K562 (cell line): ENCODE measurements around the gene MICU1. TPM values are rescaled to one million over a fixed set of nuclear protein-coding genes. Genes with fewer than 3 reads are reported as not detected.

Source experiments
- FOXO4 ChIP-seq: fragments of 450-650 bp; formaldehyde crosslinking; IDR thresholded peaks from 2 replicates; pipeline ENCODE4 v1.4.0; 2020; ENCODE audit warnings: mild to moderate bottlenecking, moderate library complexity
- FOXP1 ChIP-seq: sonication (generic); formaldehyde crosslinking; IDR thresholded peaks from 2 replicates; pipeline ENCODE4 v1.8.0; 2022; ENCODE audit warnings: mild to moderate bottlenecking, missing genetic modification reagents
- GABPA ChIP-seq: fragments of 200-800 bp; sonication (Bioruptor generic); conservative IDR thresholded peaks from 2 replicates; pipeline ENCODE4 v1.6.1; 2016; ENCODE audit warnings: low read depth, missing genetic modification characterization, missing compliant biosample characterization
- ID3 ChIP-seq, 2 experiments: fragments of 250-450 bp in 1 of 2; fragments of 450-650 bp in 1 of 2; sonication (Bioruptor Pico) in 1 of 2; IDR thresholded peaks; 2 replicates each; pipeline versions ENCODE4 v1.6.1 to v1.8.0; 2016 to 2021; ENCODE audit warnings: mild to moderate bottlenecking in 2 of 2, moderate library complexity in 2 of 2, missing compliant biosample characterization in 1 of 2, missing genetic modification characterization in 1 of 2
- JUNB ChIP-seq: fragments of 450-650 bp; formaldehyde crosslinking; conservative IDR thresholded peaks from 2 replicates; pipeline ENCODE4 v1.4.0; 2020; ENCODE audit warnings: mild to moderate bottlenecking
- NRF1 ChIP-seq, 2 experiments: fragments of 450-650 bp; IDR thresholded peaks in 1 of 2; conservative IDR thresholded peaks in 1 of 2; 2 replicates each; pipeline ENCODE4 v1.6.1; 2014; ENCODE audit warnings: mild to moderate bottlenecking in 2 of 2
- RBM34 ChIP-seq: fragments of 200-400 bp; formaldehyde crosslinking; IDR thresholded peaks from 2 replicates; pipeline ENCODE4 v1.6.1; 2018; ENCODE audit warnings: low read length, borderline replicate concordance; ENCODE audit not compliant: insufficient read depth
- TSC22D4 ChIP-seq: fragments of 450-650 bp; IDR thresholded peaks from 2 replicates; pipeline ENCODE4 v1.6.1; 2016; ENCODE audit warnings: missing genetic modification characterization, missing biosample characterization, control low read depth
- ZNF212 ChIP-seq: fragments of 450-650 bp; formaldehyde crosslinking; IDR thresholded peaks from 2 replicates; pipeline ENCODE4 v1.4.0; 2020; ENCODE audit warnings: mild to moderate bottlenecking
- ZNF239 ChIP-seq: fragments of 250-450 bp; sonication (Bioruptor Pico); IDR thresholded peaks from 2 replicates; pipeline ENCODE4 v1.4.0; 2020; ENCODE audit warnings: mild to moderate bottlenecking
- ZNF511 ChIP-seq: sonication (generic); formaldehyde crosslinking; IDR thresholded peaks from 2 replicates; pipeline ENCODE4 v1.8.0; 2022; ENCODE audit warnings: mild to moderate bottlenecking, missing genetic modification reagents
- polyA plus RNA-seq, 8 experiments: library from polyadenylated mRNA; depleted of rRNA in 4 of 8; stranded (reverse) in 5 of 8; unstranded in 3 of 8; fragments of >200 nt; fragmentation: Nextera tagmentation in 2 of 8; fragmentation: Illumina TruSeq in 1 of 8; extraction: Ambion mirVana in 2 of 8; extraction: Trizol in 1 of 8; gene quantifications; 2 replicates each; pipeline versions ENCODE4 v1.2.1 to v1.2.3, GENCODE V29; 2011 to 2014; ENCODE audit warnings: inconsistent platforms in 1 of 8, missing spikeins in 1 of 8
- total RNA-seq, 7 experiments: library from RNA; depleted of rRNA in 6 of 7; stranded (reverse); fragments of >200 nt in 6 of 7; fragmentation: Illumina TruSeq in 2 of 7; extraction: Trizol in 2 of 7; gene quantifications; 2 replicates each; pipeline versions ENCODE4 v1.2.1 to v1.2.3, GENCODE V29; 2011 to 2021; ENCODE audit warnings: low replicate concordance in 1 of 7
- TF ChIP-seq, protein P1 (sequence below): fragments of 200-800 bp; sonication (Bioruptor generic); IDR thresholded peaks from 2 replicates; pipeline ENCODE4 v1.6.1; 2017; ENCODE audit warnings: missing genetic modification characterization, missing compliant biosample characterization
- TF ChIP-seq, protein P2 (sequence below): fragments of 450-650 bp; IDR thresholded peaks from 2 replicates; pipeline ENCODE4 v1.6.1; 2016; ENCODE audit warnings: antibody characterized with exemption

The MICU1 gene
- total and polyA plus RNA-seq, 9 of the 15 experiments (the other 6 are each of a cell fraction or from before 2014, with no cell fraction given), result 29.3 to 76.8 (median 48.4) TPM

- TF ChIP-seq GABPA (tag) (peak; percentile 94), NRF1 (conservative IDR thresholded peaks at IDR 0.05 in 1 of 2, IDR thresholded peaks at IDR 0.05 in 1 of 2) (peak; percentile 79 to 83), JUNB (CRISPR knock-in tag) (peak; percentile 72), ZNF511 (no peak), FOXO4 (CRISPR knock-in tag) (no peak), RBM34 (no peak), ID3 (CRISPR knock-in tag; IDR thresholded peaks at IDR 0.05) (no peak), ID3 (tag; IDR thresholded peaks at IDR 0.05) (peak; percentile 96), ZNF239 (CRISPR knock-in tag) (peak; percentile 73), ZNF212 (CRISPR knock-in tag) (no peak), FOXP1 (peak; percentile 93), TSC22D4 (tag) (no peak)
- TF ChIP-seq, protein P1, sequence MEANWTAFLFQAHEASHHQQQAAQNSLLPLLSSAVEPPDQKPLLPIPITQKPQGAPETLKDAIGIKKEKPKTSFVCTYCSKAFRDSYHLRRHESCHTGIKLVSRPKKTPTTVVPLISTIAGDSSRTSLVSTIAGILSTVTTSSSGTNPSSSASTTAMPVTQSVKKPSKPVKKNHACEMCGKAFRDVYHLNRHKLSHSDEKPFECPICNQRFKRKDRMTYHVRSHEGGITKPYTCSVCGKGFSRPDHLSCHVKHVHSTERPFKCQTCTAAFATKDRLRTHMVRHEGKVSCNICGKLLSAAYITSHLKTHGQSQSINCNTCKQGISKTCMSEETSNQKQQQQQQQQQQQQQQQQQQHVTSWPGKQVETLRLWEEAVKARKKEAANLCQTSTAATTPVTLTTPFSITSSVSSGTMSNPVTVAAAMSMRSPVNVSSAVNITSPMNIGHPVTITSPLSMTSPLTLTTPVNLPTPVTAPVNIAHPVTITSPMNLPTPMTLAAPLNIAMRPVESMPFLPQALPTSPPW (CRISPR knock-in tag), result peak; percentile 95
- TF ChIP-seq, protein P2, sequence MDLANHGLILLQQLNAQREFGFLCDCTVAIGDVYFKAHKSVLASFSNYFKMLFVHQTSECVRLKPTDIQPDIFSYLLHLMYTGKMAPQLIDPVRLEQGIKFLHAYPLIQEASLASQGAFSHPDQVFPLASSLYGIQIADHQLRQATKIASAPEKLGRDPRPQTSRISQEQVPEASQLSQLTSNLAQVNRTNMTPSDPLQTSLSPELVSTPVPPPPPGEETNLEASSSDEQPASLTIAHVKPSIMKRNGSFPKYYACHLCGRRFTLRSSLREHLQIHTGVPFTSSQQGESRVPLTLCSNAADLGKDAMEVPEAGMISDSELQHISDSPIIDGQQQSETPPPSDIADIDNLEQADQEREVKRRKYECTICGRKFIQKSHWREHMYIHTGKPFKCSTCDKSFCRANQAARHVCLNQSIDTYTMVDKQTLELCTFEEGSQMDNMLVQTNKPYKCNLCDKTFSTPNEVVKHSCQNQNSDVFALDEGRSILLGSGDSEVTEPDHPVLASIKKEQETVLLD, result peak; percentile 92
These were observed 305.1 kb downstream of the MICU1 start (continued) for GRCh38 chr10:72320676-72321247.
